K562 (cell line): ENCODE measurements around the gene FAM53A. TPM values are rescaled to one million over a fixed set of nuclear protein-coding genes. Genes with fewer than 3 reads are reported as not detected.
A peak's percentile ranks its signal among the peaks of the same experiment; 100 is the strongest.

Experiments
- ARID2 ChIP-seq: fragments of 450-650 bp; IDR thresholded peaks from 2 replicates; pipeline ENCODE4 v1.6.1; 2017; ENCODE audit warnings: antibody characterized with exemption, mild to moderate bottlenecking
- ELK1 ChIP-seq: sonication (generic); formaldehyde crosslinking; IDR thresholded peaks from 2 replicates; pipeline ENCODE4 v1.8.1; 2022; ENCODE audit warnings: missing genetic modification reagents
- FOS ChIP-seq: IDR thresholded peaks from 3 replicates; pipeline ENCODE4 v1.6.1; 2011; ENCODE audit not compliant: insufficient read length; ENCODE audit errors: extremely low read depth
- FOXM1 ChIP-seq, 2 experiments: fragments of 450-650 bp in 1 of 2; sonication (generic) in 1 of 2; formaldehyde crosslinking in 1 of 2; IDR thresholded peaks; 2 replicates each; pipeline versions ENCODE4 v1.6.1 to v1.9.0; 2017 to 2022; ENCODE audit warnings: low read depth in 2 of 2, mild to moderate bottlenecking in 2 of 2, missing genetic modification reagents in 1 of 2, moderate library complexity in 1 of 2
- GABPB1 ChIP-seq: sonication (generic); formaldehyde crosslinking; IDR thresholded peaks from 2 replicates; pipeline ENCODE4 v1.8.0; 2022; ENCODE audit warnings: mild to moderate bottlenecking, missing genetic modification reagents
- HCFC1 ChIP-seq: IDR thresholded peaks from 2 replicates; pipeline ENCODE4 v1.6.1; 2012; ENCODE audit warnings: low read depth, low read length, improper control_type of control experiment
- HNRNPK ChIP-seq: fragments of 200-400 bp; formaldehyde crosslinking; IDR thresholded peaks from one replicate; pipeline ENCODE4 v1.6.1; 2018; ENCODE audit warnings: mild to moderate bottlenecking, low read depth, low read length; ENCODE audit not compliant: poor library complexity, severe bottlenecking
- HOMEZ ChIP-seq: fragments of 250-450 bp; sonication (Bioruptor Pico); IDR thresholded peaks from 2 replicates; pipeline ENCODE4 v1.4.0; 2020; ENCODE audit warnings: mild to moderate bottlenecking, moderate library complexity
- ILK ChIP-seq: fragments of 450-650 bp; IDR thresholded peaks from 2 replicates; pipeline ENCODE4 v1.6.1; 2016; ENCODE audit warnings: missing genetic modification characterization, low read depth, mild to moderate bottlenecking, missing compliant biosample characterization, moderate library complexity, borderline replicate concordance
- MECOM ChIP-seq: fragments of 250-450 bp; sonication (Bioruptor Pico); IDR thresholded peaks from 2 replicates; pipeline ENCODE4 v1.8.0; 2022; ENCODE audit warnings: inconsistent platforms
- NR2C2 ChIP-seq, 2 experiments: fragments of 200-800 bp in 1 of 2; sonication (Bioruptor generic) in 1 of 2; sonication (generic) in 1 of 2; formaldehyde crosslinking in 1 of 2; IDR thresholded peaks; 2 replicates each; pipeline versions ENCODE4 v1.6.1 to v1.8.0; 2016 to 2022; ENCODE audit warnings: mild to moderate bottlenecking in 1 of 2, missing compliant biosample characterization in 1 of 2, missing genetic modification characterization in 1 of 2, missing genetic modification reagents in 1 of 2
- PHTF2 ChIP-seq: fragments of 250-450 bp; sonication (Bioruptor Pico); IDR thresholded peaks from 2 replicates; pipeline ENCODE4 v1.5.0; 2021; ENCODE audit warnings: mild to moderate bottlenecking
- RCOR1 ChIP-seq, 2 experiments: IDR thresholded peaks; 2 replicates each; pipeline ENCODE4 v1.6.1; 2012; ENCODE audit warnings: low read depth in 2 of 2, low read length in 2 of 2, borderline replicate concordance in 1 of 2, improper control_type of control experiment in 1 of 2
- SP2 ChIP-seq: IDR thresholded peaks from 2 replicates; pipeline ENCODE4 v1.6.1; 2011; ENCODE audit warnings: mild to moderate bottlenecking, low read depth, low read length, moderate library complexity; ENCODE audit not compliant: poor library complexity, severe bottlenecking; ENCODE audit errors: extremely low read depth
- TBP ChIP-seq: optimal IDR thresholded peaks from 2 replicates; pipeline ENCODE3; 2011; ENCODE audit warnings: low read depth, low read length, improper control_type of control experiment
- ZHX1 ChIP-seq: fragments of 150-350 bp; conservative IDR thresholded peaks from 2 replicates; pipeline ENCODE4 v1.6.1; 2014; ENCODE audit warnings: low read length
- ZNF24 ChIP-seq: fragments of 450-650 bp; IDR thresholded peaks from 2 replicates; pipeline ENCODE4 v1.6.1; 2016
- polyA plus RNA-seq, 8 experiments: library from polyadenylated mRNA; depleted of rRNA in 4 of 8; stranded (reverse) in 5 of 8; unstranded in 3 of 8; fragments of >200 nt; fragmentation: Nextera tagmentation in 2 of 8; fragmentation: Illumina TruSeq in 1 of 8; extraction: Ambion mirVana in 2 of 8; extraction: Trizol in 1 of 8; gene quantifications; 2 replicates each; pipeline versions ENCODE4 v1.2.1 to v1.2.3, GENCODE V29; 2011 to 2014; ENCODE audit warnings: inconsistent platforms in 1 of 8, missing spikeins in 1 of 8
- total RNA-seq, 7 experiments: library from RNA; depleted of rRNA in 6 of 7; stranded (reverse); fragments of >200 nt in 6 of 7; fragmentation: Illumina TruSeq in 2 of 7; extraction: Trizol in 2 of 7; gene quantifications; 2 replicates each; pipeline versions ENCODE4 v1.2.1 to v1.2.3, GENCODE V29; 2011 to 2021; ENCODE audit warnings: low replicate concordance in 1 of 7
- TF ChIP-seq, protein P1 (sequence below): fragments of 450-650 bp; formaldehyde crosslinking; IDR thresholded peaks from 2 replicates; pipeline ENCODE4 v1.4.0; 2022; ENCODE audit warnings: missing genetic modification characterization
- TF ChIP-seq, protein P2 (sequence below): IDR thresholded peaks from 2 replicates; pipeline ENCODE4 v1.6.1; 2014; ENCODE audit warnings: antibody characterized with exemption

The FAM53A gene
- total and polyA plus RNA-seq, 9 of the 15 experiments (the other 6 are each of a cell fraction or from before 2014, with no cell fraction given) = 0.53 to 2.7 (median 1.4) TPM; not detected in 2

- peak; percentile 34 for TF ChIP-seq TBP
- peak; percentile 80 for TF ChIP-seq HCFC1
- TF ChIP-seq ZHX1 = no peak
- TF ChIP-seq ELK1 (CRISPR knock-in tag) = no peak
- no peak for TF ChIP-seq ARID2
- TF ChIP-seq ILK (tag) = no peak
- no peak for TF ChIP-seq ZNF24
- TF ChIP-seq MECOM (CRISPR knock-in tag) = no peak
- TF ChIP-seq FOXM1 (IDR thresholded peaks at IDR 0.05; ENCODE audit: low read depth) = peak; percentile 52
- no peak; the same call in 1 of the 2 replicates for TF ChIP-seq FOXM1 (CRISPR knock-in tag; IDR thresholded peaks at IDR 0.05; ENCODE audit: low read depth)
- TF ChIP-seq, protein P1, sequence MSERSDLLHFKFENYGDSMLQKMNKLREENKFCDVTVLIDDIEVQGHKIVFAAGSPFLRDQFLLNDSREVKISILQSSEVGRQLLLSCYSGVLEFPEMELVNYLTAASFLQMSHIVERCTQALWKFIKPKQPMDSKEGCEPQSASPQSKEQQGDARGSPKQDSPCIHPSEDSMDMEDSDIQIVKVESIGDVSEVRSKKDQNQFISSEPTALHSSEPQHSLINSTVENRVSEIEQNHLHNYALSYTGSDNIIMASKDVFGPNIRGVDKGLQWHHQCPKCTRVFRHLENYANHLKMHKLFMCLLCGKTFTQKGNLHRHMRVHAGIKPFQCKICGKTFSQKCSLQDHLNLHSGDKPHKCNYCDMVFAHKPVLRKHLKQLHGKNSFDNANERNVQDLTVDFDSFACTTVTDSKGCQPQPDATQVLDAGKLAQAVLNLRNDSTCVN (CRISPR knock-in tag) = no peak
- TF ChIP-seq NR2C2 (CRISPR knock-in tag; IDR thresholded peaks at IDR 0.05) = peak; percentile 96
- TF ChIP-seq NR2C2 (tag; IDR thresholded peaks at IDR 0.05) = peak; percentile 99
- peak; percentile 20 for TF ChIP-seq HNRNPK
- TF ChIP-seq RCOR1 (IDR thresholded peaks at IDR 0.05; ENCODE audit: borderline replicate concordance in 1 of 2, low read depth in 2 of 2, low read length in 2 of 2) = peak in 1 of 2 experiments; percentile 22; a peak in 1 of 4 replicates
- TF ChIP-seq, protein P2, sequence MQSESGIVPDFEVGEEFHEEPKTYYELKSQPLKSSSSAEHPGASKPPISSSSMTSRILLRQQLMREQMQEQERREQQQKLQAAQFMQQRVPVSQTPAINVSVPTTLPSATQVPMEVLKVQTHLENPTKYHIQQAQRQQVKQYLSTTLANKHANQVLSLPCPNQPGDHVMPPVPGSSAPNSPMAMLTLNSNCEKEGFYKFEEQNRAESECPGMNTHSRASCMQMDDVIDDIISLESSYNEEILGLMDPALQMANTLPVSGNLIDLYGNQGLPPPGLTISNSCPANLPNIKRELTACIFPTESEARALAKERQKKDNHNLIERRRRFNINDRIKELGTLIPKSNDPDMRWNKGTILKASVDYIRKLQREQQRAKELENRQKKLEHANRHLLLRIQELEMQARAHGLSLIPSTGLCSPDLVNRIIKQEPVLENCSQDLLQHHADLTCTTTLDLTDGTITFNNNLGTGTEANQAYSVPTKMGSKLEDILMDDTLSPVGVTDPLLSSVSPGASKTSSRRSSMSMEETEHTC = no peak
- TF ChIP-seq SP2 = no peak
- no peak for TF ChIP-seq HOMEZ
- peak; percentile 18 for TF ChIP-seq FOS
- no peak for TF ChIP-seq PHTF2 (CRISPR knock-in tag)
- peak; percentile 89 for TF ChIP-seq GABPB1
Observed at GRCh38 chr4:1721003-1721665, 37.0 kb upstream of the FAM53A start, which contains the start of the genes TACC3 and TMEM129 (continued).
